ENCODE measurements around the gene PMEPA1.

The PMEPA1 gene

DNA sequence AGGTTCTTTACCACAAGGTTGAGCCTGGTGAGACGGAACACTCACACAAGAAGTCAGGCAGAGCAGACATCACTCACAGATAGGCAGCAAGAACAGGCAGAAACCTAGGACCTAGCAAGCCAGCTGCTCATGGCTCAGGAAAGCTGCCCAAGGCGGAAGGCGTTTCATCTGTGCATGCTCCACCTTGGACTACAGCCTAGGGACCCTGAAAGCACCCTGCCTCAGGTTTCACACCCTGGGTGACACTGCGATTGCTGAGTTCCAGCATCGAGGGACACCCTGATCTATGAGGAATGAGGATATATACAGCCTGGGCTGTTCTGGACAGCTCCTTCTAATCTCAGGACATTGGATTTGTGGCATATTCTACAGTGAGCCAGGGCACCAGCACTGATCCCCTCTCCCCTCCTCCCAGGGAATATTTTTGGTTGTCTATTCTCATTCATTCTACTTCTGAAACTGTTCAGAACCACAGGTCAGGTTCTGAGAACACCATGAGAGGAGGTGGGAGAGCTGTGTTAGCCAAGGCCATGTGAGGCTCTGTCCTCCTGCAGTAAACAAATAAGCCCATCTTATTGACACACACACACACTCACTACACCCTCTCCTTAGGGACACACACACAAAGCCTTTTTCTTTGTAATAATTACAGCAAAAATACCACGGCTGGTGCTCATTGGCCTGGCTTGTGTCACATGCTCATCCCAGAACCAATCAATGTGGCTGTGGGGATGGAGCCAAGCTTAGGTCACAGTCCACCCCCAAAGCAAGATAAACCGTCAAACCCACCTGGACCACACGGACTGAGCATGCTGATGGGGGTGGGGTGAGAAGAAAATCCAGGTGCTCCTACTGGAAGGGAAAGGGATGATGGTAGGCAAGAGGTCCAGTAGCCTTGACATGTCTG lies 26.3 kb upstream of the PMEPA1 start:
- H3K9me2 ChIP-seq (replicated peaks; ENCODE audit: control insufficient read depth, low read length): no peaks in the 10 kb centered on the region
- H3K4me1 ChIP-seq (ENCODE audit: control insufficient read depth, low read length): no peaks in the 10 kb centered on the region
- no peak overlapping the region for H3K27ac ChIP-seq (ENCODE audit: low read depth, low read length)
- peaks cover 18% of the 10 kb centered on the region for H3K27me3 ChIP-seq (ENCODE audit: control insufficient read depth, low read length)
- H3K9me3 ChIP-seq (ENCODE audit: control insufficient read depth, insufficient read depth, low read length): no peaks in the 10 kb centered on the region
- no peak for TF ChIP-seq EZH2phosphoT487 (IDR thresholded peaks at IDR 0.05; ENCODE audit: borderline replicate concordance, low read length)
- TF ChIP-seq, protein P1, sequence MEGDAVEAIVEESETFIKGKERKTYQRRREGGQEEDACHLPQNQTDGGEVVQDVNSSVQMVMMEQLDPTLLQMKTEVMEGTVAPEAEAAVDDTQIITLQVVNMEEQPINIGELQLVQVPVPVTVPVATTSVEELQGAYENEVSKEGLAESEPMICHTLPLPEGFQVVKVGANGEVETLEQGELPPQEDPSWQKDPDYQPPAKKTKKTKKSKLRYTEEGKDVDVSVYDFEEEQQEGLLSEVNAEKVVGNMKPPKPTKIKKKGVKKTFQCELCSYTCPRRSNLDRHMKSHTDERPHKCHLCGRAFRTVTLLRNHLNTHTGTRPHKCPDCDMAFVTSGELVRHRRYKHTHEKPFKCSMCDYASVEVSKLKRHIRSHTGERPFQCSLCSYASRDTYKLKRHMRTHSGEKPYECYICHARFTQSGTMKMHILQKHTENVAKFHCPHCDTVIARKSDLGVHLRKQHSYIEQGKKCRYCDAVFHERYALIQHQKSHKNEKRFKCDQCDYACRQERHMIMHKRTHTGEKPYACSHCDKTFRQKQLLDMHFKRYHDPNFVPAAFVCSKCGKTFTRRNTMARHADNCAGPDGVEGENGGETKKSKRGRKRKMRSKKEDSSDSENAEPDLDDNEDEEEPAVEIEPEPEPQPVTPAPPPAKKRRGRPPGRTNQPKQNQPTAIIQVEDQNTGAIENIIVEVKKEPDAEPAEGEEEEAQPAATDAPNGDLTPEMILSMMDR (IDR thresholded peaks at IDR 0.05; ENCODE audit: low read depth, low read length, poor library complexity, severe bottlenecking): no peak
- H3F3A ChIP-seq (ENCODE audit: control insufficient read depth, insufficient read depth): no peaks in the 10 kb centered on the region
- no peak overlapping the region for H3K4me2 ChIP-seq (ENCODE audit: low read length)
- H3K36me3 ChIP-seq (ENCODE audit: control insufficient read depth, low read length): no peaks in the 10 kb centered on the region
- no peaks in the 10 kb centered on the region for H4K20me1 ChIP-seq (ENCODE audit: control insufficient read depth, insufficient read depth, low read depth, low read length)
- H3K4me3 ChIP-seq (ENCODE audit: low read length): no peak overlapping the region
- no peaks in the 10 kb centered on the region for H3K79me2 ChIP-seq (ENCODE audit: control insufficient read depth, low read length)

DNA sequence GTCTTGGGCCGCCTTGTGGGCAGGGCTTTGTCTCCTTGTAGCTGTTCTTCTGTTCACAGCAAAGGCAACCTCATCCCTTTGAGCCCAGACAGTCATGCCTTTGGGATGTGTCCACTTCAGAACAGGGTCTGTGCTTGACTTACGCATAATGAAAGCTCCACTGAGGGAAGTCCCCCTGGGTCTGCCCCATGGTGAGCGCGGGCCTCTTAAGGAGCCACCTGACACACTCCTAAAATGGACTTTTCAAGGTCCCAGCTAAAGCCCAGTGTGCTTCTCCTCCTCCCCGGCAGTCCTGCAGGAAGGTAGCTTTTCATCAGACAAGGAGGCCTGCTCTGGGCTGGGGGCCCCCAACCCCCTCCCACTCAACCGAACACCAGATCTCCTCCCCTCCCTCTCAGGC lies 24.9 kb upstream of the PMEPA1 start:
- no peaks in the 10 kb centered on the region for H3K79me2 ChIP-seq (ENCODE audit: control insufficient read depth, low read length)
- no peaks in the 10 kb centered on the region for H4K20me1 ChIP-seq (ENCODE audit: control insufficient read depth, insufficient read depth, low read depth, low read length)
- H3F3A ChIP-seq (ENCODE audit: control insufficient read depth, insufficient read depth): no peaks in the 10 kb centered on the region
- no peak for TF ChIP-seq EZH2phosphoT487 (IDR thresholded peaks at IDR 0.05; ENCODE audit: borderline replicate concordance, low read length)
- TF ChIP-seq, protein P1 (IDR thresholded peaks at IDR 0.05; ENCODE audit: low read depth, low read length, poor library complexity, severe bottlenecking): no peak
- no peak overlapping the region for H3K4me2 ChIP-seq (ENCODE audit: low read length)
- H3K27me3 ChIP-seq (ENCODE audit: control insufficient read depth, low read length): peaks cover 22% of the 10 kb centered on the region; the same call in 1 of the 2 replicates
- H3K27ac ChIP-seq (ENCODE audit: low read depth, low read length): no peak overlapping the region
- no peak overlapping the region for H3K4me3 ChIP-seq (ENCODE audit: low read length)
- no peaks in the 10 kb centered on the region for H3K9me3 ChIP-seq (ENCODE audit: control insufficient read depth, insufficient read depth, low read length)
- no peaks in the 10 kb centered on the region for H3K9me2 ChIP-seq (replicated peaks; ENCODE audit: control insufficient read depth, low read length)
- H3K4me1 ChIP-seq (ENCODE audit: control insufficient read depth, low read length): no peaks in the 10 kb centered on the region
- H3K36me3 ChIP-seq (ENCODE audit: control insufficient read depth, low read length): no peaks in the 10 kb centered on the region

GRCh38 chr20:57732226-57732625 lies 22.4 kb upstream of the PMEPA1 start:
- no peak overlapping the region for H3K27ac ChIP-seq (ENCODE audit: low read depth, low read length)
- H3K4me2 ChIP-seq (ENCODE audit: low read length): no peak overlapping the region
- H3K36me3 ChIP-seq (ENCODE audit: control insufficient read depth, low read length): no peaks in the 10 kb centered on the region
- TF ChIP-seq, protein P1 (IDR thresholded peaks at IDR 0.05; ENCODE audit: low read depth, low read length, poor library complexity, severe bottlenecking): no peak
- no peak for TF ChIP-seq EZH2phosphoT487 (IDR thresholded peaks at IDR 0.05; ENCODE audit: borderline replicate concordance, low read length)
- no peaks in the 10 kb centered on the region for H3K4me1 ChIP-seq (ENCODE audit: control insufficient read depth, low read length)
- H3K9me3 ChIP-seq (ENCODE audit: control insufficient read depth, insufficient read depth, low read length): no peaks in the 10 kb centered on the region
- no peaks in the 10 kb centered on the region for H3F3A ChIP-seq (ENCODE audit: control insufficient read depth, insufficient read depth)
- H4K20me1 ChIP-seq (ENCODE audit: control insufficient read depth, insufficient read depth, low read depth, low read length): no peaks in the 10 kb centered on the region
- no peaks in the 10 kb centered on the region for H3K9me2 ChIP-seq (replicated peaks; ENCODE audit: control insufficient read depth, low read length)
- H3K79me2 ChIP-seq (ENCODE audit: control insufficient read depth, low read length): no peaks in the 10 kb centered on the region
- no peak overlapping the region for H3K4me3 ChIP-seq (ENCODE audit: low read length)
- peaks cover 47% of the 10 kb centered on the region for H3K27me3 ChIP-seq (ENCODE audit: control insufficient read depth, low read length)
